DLD1 (cell line): ENCODE results near the gene TESMIN.

Source experiments
- in situ Hi-C: cut with HindIII; loops from 2 replicates; pipeline ENCODE4 v1.10.0; 2017; ENCODE audit warnings: low sequenced_read_pairs

Gene TESMIN

DNA sequence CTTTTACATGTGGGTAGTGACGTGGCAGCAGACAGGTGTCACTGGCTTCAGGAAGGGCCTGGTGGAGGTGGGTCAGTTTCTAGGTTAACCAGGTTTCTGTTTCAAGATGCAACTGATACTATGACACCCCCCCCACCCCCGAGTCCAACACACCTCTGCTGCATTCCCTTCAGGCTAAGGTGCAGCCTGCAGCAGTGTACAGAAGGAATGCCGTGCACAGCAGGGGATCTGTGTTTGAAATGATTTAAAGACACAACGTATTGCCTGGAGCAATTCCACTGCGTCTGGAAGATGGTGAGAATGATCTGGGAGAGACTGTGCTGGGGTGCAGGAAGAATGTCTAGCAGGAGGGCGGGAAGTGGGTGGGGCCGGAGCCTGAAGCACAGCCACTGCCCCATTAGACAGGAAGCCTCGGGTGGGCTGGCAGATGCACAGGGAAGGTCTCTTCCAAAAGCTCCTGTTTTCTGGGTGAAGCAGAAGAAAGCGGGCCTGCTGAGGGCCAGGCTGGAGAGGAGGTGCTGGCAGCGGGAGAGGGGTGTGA, 11.9 kb upstream of the TESMIN start:
- in situ Hi-C loops = no loop called here

DNA sequence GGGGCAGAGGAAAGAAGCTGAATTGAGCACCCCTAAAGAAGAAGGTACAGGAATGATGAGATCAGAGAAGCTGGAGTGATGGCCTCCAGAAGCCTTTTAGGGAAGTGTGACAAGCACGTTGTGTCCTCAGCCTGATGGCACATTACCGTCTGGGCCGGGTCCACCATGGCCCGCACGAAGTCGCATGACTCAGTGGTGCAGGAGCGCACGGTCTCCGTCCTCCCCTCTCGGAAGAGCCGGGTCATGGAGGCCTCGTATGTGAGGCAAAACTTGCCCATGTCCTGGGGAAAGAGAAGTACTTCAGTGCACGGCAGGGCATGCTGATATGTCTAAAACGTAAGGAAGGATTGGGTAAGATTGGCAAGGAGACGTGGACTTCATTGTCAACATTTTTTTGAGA, 11.2 kb upstream of the TESMIN start:
- in situ Hi-C loops = no loop called here

DNA sequence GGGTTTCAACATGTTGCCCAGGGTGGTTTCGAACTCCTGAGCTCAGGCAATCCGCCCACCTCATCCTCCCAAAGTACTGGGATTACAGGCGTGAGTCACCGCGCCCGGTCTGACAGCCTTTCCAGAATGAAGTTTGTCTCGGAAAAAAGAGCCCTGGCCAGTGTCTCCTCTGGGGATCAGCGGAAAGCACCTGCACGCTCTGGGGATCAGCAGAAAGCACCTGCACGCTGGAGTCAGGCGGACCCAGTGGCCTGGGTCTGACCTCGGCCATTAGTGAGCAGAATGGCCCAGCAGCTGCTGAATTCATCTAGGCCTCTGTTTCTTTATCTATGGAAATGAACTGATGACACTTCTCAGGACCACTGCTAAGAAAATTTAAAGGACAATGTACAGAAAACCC, 10.5 kb upstream of the TESMIN start:
- in situ Hi-C loops = no loop called here

DNA sequence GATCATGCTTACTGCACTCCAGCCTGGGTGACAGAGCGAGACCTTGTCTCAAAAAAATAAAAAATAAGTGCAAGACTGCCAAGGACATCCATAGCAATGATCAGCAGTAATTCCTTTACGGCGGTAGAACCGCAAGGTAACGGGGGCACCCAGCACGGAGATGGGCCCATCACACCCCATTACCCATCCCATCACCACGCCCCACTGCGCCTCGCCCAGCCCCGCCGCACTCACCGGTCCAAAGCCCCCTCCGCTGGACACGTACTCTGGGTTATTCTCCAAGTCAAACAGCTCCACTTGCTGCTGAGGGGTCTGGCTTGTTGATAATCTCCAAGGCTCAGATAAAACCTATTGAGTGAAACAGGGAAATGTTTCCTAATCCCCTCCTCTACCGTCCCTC, 8.7 kb upstream of the TESMIN start:
- in situ Hi-C loops = no loop called here

DNA sequence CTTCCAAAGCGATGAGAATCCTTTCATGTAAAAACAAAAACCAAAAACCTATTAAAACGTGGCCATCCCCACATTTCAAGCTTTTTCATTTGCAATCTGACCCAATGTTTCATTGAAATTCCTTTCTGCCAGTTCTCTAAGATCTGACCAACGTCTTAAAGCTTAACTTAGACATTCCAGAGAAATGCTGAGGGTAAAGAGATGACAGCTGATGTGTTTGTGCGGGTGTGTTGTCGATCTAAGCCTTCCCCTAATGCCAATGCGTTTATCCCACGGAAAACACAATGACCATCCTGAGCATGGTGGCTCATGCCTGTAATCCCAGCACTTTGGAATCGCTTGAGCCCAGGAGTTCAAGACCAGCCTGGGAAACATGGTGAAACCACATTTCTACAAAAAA, 6.4 kb upstream of the TESMIN start:
- in situ Hi-C loops = no loop called here

DNA sequence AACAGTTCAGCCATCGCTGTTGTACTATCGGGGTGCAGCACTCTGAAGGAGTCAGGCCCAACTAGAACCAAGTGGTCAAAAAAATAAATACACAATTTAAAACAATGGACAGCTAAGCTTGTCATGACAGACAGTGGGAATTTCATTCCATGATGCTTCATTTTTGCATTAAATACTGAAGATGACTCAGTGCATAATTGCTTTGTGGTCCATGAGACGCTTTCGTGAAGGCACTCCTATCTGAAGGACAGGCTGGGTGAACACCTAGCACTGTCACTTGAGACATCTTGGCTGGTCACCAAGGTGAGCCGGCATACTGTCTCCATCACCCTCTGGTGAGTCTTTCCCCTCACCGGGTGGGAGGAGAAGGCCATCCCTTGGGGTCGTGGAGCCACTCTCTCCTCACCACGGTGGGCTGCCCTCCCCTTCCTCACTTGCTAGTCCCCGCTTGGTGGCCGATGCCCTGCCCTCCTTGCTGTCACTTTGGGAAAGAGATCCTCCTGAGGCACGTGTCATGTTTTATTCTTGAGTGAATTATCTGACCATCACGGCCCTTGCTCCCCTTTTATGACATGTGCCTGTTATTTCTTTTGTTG, 4.9 kb upstream of the TESMIN start:
- in situ Hi-C loops = no loop called here

DNA sequence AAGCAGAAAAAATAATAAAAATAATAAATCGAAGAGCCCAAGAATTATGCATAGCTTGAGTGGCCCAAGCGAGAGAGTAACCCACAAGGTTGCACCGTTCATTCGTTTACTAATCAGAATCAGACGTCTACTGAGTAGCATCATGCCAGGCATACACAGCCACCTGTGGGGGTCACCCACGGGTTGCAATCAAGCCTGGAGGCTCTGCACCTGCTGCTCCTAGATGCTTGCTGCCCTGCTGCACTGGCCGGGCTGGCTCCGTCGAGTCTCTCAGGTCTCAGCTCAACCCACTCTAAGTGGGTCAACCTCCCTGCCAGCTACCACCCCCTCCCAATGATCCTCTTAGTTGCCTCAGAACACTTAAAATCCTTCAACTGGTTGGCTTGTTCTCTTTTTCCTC, 2.0 kb upstream of the TESMIN start:
- in situ Hi-C loops = no loop called here

DNA sequence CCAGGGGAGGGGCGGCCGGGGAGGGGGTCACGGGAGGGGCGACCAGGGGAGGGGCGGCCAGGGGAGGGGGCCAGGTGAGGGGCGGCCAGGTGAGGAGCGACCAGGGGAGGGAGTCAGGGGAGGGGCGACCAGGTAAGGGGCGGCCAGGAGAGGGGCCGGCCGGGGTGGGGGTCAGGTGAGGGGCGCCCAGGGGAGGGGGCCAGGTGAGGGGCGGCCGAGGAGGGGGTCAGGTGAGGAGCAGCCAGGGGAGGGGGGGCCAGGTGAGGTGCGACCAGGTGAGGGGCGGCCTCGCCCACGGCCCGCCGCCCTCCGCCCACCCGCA, 355 bp downstream of the TESMIN start:
- in situ Hi-C loops = no loop called here

DNA sequence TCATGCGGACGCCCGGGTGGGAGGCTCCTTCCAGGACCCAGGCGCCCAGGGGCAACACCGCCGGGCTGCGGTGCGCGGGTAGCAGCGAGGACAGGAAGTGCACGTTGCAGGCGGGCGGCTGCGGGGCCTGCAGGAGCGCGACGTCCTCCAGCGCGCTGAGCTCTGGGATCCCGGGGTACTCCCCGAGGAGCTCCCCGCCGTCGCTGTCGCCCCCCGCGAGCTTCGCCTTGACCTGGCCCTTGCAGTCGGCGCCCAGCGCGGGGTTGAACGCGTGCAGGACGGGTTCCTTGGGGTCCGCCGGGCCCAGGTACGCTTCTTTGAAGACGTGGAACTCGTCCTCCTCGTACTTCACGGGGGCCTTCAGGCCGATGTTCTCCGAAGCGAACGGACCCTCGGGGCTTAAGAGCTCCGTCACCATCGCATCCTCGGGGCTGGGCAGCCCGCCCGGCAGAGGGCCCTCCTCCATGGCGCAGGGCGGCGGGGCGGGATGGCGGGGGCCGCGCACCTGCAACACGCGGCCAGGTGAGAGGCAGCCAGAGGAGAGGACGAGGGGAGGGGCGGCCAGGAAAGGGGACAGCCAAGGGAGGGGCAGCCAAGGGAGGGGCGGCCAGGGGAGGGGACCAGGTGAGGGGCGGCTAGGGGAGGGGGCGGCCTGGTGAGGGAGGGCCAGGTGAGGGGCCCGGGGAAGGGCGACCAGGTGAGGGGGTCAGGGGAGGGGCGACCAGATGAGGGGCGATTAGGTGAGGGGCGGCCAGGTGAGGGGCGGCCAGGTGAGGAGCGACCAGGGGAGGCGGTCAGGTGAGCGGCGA, 921 bp downstream of the TESMIN start:
- in situ Hi-C loops = no loop called here

DNA sequence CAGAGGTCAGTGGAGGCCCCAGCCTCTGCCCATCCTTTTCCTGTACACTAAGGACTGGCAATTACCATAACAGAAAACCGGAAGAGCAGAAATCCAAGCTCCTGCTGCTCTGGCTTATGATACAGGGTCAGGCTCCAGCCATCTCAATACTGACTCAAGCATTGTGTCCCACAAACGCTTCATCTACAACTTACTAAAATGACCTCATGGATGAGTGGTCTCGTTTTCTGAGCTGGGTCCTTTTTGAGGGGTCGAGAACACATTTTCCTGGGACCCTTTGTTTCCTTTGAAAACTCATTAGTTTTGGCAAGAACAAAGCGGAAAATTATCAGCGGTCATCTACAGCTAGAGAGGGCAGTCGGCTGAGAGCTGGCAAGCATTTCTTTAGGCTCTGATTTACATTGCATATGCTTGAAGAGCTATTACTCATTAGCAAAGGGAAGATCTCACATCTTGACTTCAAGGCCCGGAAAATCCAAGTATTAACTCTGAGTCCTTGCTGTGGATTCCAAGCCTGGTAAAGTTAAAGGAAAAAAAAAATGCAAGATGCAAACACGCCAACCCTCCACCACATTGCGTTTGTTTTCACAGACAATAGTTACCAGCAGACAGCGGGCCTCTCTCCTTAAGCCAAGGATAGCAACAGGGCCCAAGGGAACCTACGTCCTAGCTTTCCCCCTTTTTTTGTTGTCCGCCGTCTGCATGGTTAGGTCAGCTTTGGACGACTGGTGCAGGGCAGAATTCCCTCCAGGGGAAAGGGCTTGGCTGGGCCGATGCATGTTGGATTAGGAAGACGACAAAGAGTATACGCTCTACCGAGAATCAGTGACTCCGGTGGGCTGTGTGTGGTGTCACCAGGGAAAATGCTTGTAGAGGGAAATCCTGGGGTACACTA, 1.8 kb downstream of the TESMIN start:
- in situ Hi-C loops = no loop called here

DNA sequence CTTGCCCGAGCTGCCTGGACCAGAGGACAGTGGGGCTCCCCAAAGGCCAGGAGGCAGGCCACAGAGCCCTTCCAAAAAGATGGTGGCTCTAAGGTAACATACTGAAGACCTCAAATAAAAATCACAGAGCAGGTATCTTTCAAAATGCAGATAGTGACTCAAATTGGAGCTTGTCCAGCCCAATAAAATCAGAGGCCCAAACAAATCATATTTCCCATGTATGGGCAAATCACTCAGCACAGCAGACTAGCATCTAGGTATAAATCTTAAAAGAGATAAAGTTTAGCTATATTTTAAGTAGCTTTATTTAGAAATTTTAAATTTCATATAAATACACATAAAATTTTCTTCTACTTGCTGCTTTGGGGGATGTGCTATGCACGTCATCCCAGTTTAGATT, 3.3 kb downstream of the TESMIN start:
- in situ Hi-C loops = no loop called here

DNA sequence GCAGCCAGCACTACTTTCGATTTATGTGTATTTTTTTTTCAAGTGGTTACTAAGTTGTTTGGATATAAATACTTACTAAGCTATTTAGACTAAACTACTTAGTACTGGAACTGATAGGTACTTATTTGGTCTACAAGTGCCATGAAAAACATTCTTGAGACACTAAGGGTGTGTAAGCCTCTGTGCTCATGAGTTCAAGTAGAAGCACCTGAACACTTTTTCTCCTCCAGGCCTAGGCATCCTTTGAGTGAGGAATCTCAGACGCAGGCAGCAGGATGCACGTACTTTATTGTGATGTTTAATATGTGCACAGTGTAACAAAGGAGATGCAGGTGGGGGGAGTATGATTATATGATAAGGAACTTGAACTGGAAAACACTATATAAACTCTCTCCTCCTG, 7.8 kb downstream of the TESMIN start:
- in situ Hi-C loops = no loop called here

DNA sequence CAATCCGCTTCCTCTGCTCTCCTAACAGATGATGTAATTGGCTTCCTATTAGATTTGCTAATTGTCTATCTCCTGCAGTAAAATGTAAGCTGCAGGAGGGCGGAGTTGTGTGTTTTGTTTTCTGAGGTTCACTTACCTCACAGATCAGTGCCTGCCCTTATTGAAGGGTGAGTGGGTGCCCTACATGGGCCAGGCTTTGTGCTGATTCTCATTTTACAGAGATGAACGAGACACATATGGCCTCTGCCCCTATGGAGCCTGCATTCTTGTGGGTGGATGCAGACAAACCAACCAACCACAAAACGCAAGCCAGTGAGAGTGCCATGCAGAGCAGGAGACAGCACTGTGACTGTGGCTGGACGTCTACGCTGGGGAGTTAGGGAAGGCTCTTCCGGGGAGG, 9.9 kb downstream of the TESMIN start:
- in situ Hi-C loops = no loop called here

DNA sequence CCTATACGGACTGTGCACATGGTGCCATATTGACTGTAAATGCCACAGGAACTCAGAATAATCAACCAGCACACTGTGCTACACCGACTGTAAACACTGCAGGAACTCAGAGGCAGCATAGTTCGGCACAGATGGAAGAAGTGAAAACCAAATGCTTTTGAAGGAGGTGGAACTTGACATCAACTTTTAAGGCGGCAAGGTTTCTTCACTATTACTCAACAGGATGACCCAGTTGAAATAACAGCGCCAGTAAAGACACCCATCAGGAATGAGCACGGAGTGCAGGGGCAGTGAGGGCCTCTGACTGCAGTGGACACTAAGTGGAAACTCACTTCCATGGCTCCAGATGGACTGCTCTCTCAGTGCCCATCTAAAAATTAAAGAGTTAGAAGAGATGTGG, 15.7 kb downstream of the TESMIN start:
- in situ Hi-C loops = no loop called here

DNA sequence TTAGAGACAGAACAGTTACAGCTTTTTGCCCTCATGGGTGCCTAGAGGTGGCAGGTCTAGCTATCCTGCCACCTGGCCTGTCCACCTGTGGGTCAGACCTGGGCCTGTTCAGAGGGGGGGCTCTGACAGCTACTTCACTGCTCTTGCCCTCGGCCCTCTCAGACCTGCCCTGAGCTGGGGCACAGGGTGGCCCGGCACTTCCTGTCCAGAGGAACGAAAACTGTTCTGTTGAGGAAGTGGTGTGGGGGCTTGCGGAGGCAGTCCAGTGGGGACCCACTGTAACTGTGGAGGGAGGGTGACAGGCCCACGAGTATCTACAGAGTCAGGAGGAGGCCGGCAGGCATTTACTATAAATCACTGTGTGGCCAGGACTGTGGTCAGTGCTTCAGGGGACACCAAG, 16.2 kb downstream of the TESMIN start:
- in situ Hi-C loops = no loop called here

DNA sequence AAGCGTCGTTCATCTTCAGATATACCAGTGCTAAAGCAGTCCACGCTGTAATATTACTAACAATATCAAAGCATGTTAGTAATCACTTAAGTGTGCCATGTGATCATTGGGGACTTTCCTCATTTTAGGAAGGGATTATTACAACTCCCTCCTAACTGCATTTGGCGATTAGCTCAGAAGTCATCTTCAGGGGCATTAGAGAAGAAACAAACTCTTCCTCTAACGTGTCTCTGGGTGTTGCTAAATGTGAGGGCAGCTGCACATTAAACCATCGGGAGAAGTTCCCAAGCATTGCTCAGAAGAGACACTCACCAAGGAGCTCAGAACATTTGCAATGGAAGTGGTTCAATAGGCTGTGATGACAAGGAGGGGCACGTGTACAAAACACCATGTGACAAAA, 17.2 kb downstream of the TESMIN start:
- in situ Hi-C loops = no loop called here

DNA sequence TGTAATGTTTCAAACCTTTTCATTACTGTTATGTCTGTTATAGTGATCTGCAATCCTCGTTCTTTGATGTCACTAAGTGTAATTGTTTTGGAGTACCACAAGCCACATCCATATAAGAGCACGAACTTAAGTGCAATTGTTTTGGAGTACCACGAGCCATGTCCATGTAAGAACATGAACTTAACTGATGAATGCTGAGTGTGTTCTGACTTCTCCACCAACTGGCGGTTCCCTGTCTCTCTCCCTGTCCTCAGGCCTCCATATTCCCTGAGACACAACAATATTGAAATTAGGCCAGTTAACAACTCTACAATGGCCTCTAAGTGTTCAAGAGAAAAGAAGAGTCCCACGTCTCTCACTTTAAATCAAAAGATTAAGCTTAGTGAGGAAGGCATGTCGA, 23.5 kb downstream of the TESMIN start:
- in situ Hi-C loops = no loop called here

DNA sequence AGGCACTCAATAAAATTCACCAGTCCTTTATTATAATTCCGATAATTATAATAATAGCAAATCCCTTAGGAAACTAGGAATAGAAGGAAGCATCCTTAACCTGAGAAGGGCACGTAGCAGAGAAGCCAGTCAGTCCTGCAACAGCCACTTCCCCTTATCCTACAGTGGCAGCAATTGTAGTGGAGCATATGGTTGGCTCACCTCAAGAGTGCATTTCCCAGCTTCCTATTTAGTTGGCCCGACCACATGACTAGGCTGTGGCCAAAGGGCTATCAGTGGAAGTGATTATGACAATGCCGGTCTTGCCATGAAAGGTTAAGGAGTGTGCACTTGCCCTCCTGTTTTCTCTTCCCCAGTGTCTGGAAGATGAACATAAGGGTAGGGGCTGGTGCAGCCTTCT, 27.0 kb downstream of the TESMIN start:
- in situ Hi-C loops = no loop called here

DNA sequence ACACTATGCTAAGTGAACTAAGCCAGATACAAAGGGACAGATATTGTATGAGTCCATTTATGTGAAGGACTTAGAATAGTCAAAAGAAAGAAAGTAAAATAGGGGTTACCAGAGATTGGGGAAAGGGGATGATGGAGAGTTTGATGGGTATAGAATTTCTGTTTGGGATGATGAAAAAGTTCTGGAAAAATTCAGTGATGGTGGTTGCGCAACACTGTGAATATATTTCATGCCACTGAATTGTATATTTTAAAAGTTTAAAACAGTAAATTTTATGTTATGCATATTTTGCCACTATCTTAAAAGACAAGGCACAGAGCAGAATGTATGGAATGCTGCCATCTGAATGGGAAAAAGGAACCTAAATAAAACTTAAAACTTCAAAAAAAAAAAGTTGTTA, 29.2 kb downstream of the TESMIN start:
- in situ Hi-C loops = no loop called here

DNA sequence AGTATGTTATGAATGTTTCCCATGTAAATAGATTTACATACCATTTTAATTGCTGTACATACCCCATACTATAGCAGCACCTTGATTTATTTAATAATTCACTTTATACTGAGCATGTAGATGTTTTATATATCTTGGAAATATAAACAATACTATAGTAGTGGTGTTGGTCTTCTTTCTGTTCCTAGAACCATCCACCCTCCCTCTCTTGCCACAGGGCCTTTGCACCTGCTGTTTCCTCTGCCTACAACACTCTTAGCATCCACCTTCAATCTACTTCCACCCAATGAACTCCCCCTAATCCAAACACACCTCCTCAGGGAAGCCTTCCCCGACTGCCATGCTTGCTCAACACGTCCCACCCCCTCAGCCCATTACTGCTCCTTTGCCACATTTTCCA, 30.2 kb downstream of the TESMIN start:
- in situ Hi-C loops = no loop called here

DNA sequence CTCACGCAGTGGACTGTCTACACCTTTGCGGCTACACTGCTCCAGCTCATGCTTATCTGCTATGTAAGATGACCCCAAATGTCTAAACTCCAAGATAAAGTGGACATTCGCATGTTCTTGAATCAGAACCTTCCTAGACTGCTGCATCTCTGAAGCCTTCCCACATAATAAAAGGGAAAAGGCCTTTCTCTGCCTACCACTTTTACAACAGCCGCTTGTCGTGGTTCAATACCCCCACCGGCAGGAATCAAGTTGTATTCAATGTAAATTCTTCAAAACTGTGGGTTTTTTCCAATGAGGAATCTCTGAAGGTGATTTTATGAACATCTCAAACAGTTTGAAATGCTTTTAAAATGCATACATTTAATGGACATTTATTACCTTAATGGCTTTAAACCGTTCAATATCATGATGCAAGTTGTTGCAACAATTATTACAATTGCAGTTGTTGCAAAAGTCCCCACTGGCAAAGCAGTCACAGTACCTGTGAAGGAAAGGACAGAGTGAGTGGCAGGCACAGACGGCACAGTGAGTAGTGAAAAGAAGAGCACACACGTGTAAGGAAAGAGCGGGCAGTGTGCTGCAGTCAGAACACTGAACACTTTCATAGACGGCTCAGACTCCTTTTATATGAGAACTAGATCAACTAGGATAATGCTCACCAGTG, 35.7 kb downstream of the TESMIN start:
- in situ Hi-C loops = no loop called here
